Fibroblast of upper back skin (primary cell): ENCODE data around the gene ZNF865.

ENCODE experiments used
- DNase-seq: peaks from one replicate; pipeline ENCODE4 v3.0.0-alpha.2; 2013

ZNF865 gene

GRCh38 chr19:55609326-55609725 is 3.9 kb downstream of the ZNF865 start:
- no peak for DNase-seq

- no peak for DNase-seq
Measured at GRCh38 chr19:55611300-55611982, 6.0 kb downstream of the ZNF865 start.

- no peak for DNase-seq
Measured at GRCh38 chr19:55611983-55612645, 6.7 kb downstream of the ZNF865 start.

- DNase-seq: no peak
Measured at GRCh38 chr19:55613396-55613795, 7.9 kb downstream of the ZNF865 start.

- DNase-seq: no peak
Measured at GRCh38 chr19:55613930-55614710, 8.7 kb downstream of the ZNF865 start.

GRCh38 chr19:55614711-55615542 is 9.5 kb downstream of the ZNF865 start:
- DNase-seq: no peak

- no peak for DNase-seq
Measured at GRCh38 chr19:55615543-55616394, 10.3 kb downstream of the ZNF865 start.

- DNase-seq: no peak
Measured at GRCh38 chr19:55616395-55616875, 11.0 kb downstream of the ZNF865 start.

- DNase-seq: no peak
Measured at GRCh38 chr19:55617426-55617825, 12.0 kb downstream of the ZNF865 start.

- no peak for DNase-seq
Measured at GRCh38 chr19:55618426-55618825, 13.0 kb downstream of the ZNF865 start.

GRCh38 chr19:55619286-55619685 is 13.8 kb downstream of the ZNF865 start:
- DNase-seq: peak; percentile 21

- DNase-seq: peak; percentile 88
Measured at GRCh38 chr19:55620410-55621204, 15.2 kb downstream of the ZNF865 start.

- no peak for DNase-seq
Measured at GRCh38 chr19:55621205-55621672, 15.8 kb downstream of the ZNF865 start.

- no peak for DNase-seq
Measured at GRCh38 chr19:55621673-55622231, 16.3 kb downstream of the ZNF865 start.

- DNase-seq: no peak
Measured at GRCh38 chr19:55622242-55622969, 17.0 kb downstream of the ZNF865 start.

GRCh38 chr19:55623130-55623529 is 17.7 kb downstream of the ZNF865 start:
- no peak for DNase-seq

- DNase-seq: no peak
Measured at GRCh38 chr19:55623561-55623960, 18.1 kb downstream of the ZNF865 start.

GRCh38 chr19:55624109-55625003 is 18.9 kb downstream of the ZNF865 start, which contains the start of gene ZNF784:
Gene ZNF784 (minus strand): TSS chr19:55624566. CDS start chr19:55624561, 5 bp downstream.
- DNase-seq: peak; percentile 92

- DNase-seq: no peak
Measured at GRCh38 chr19:55625004-55625326, 19.5 kb downstream of the ZNF865 start.
